ENCODE data around the gene KCNIP1.

- TF ChIP-seq ESRRA (IDR thresholded peaks at IDR 0.05; ENCODE audit: borderline replicate concordance, low read length) (no peak), HDAC2 (IDR thresholded peaks at IDR 0.05) (no peak), CTCF (IDR thresholded peaks at IDR 0.05) (no peak), CEBPB (IDR thresholded peaks at IDR 0.05) (no peak), RNF2 (IDR thresholded peaks at IDR 0.05; ENCODE audit: borderline replicate concordance, low read depth) (no peak), EP300 (IDR thresholded peaks at IDR 0.05) (no peak), POLR2A (IDR thresholded peaks at IDR 0.05; ENCODE audit: low read length) (no peak), ELK1 (IDR thresholded peaks at IDR 0.05; ENCODE audit: low read depth, low read length) (no peak), CHD4 (IDR thresholded peaks at IDR 0.05; ENCODE audit: borderline replicate concordance) (no peak), HMGXB4 (CRISPR knock-in tag; IDR thresholded peaks at IDR 0.05; ENCODE audit: borderline replicate concordance) (no peak), RCOR1 (IDR thresholded peaks at IDR 0.05; ENCODE audit: low read depth, low read length) (no peak)
Observed at GRCh38 chr5:170471551-170472178, 32.2 kb upstream of the KCNIP1 start.
